Retinal pigment epithelial cell (primary cell): Measurements from ENCODE around the gene HDAC1.

Experiments
- DNase-seq: peaks from one replicate; pipeline ENCODE4 v3.0.0-alpha.2; 2010; ENCODE audit warnings: low read depth
- H3K4me3 ChIP-seq: 2 replicates; pipeline ENCODE4 v1.5.1; 2011; ENCODE audit warnings: mild to moderate bottlenecking, low read length, control low read depth, moderate library complexity
- CTCF ChIP-seq: conservative IDR thresholded peaks from 2 replicates; pipeline ENCODE4 v1.5.1; 2011; ENCODE audit warnings: low read depth, low read length, control low read depth, inconsistent platforms

The HDAC1 gene

GRCh38 chr1:32336591-32336932 lies 44.7 kb downstream of the HDAC1 start:
- no peak for TF ChIP-seq CTCF
- peak overlapping the region; percentile 32 for H3K4me3 ChIP-seq
- no peak for DNase-seq

- no peak for TF ChIP-seq CTCF
- no peak overlapping the region for H3K4me3 ChIP-seq
- no peak for DNase-seq
Measured at GRCh38 chr1:32336963-32337675, 45.2 kb downstream of the HDAC1 start.

GRCh38 chr1:32337855-32338636 lies 46.2 kb downstream of the HDAC1 start:
- TF ChIP-seq CTCF, result no peak
- DNase-seq, result no peak
- H3K4me3 ChIP-seq, result no peak overlapping the region

GRCh38 chr1:32338637-32339145 lies 46.8 kb downstream of the HDAC1 start:
- no peak overlapping the region for H3K4me3 ChIP-seq
- no peak for DNase-seq
- TF ChIP-seq CTCF, result no peak

GRCh38 chr1:32339363-32339978 lies 47.6 kb downstream of the HDAC1 start:
- H3K4me3 ChIP-seq, result no peak overlapping the region
- TF ChIP-seq CTCF, result no peak
- DNase-seq, result no peak

- TF ChIP-seq CTCF, result no peak
- no peak overlapping the region for H3K4me3 ChIP-seq
- DNase-seq, result no peak
Measured at GRCh38 chr1:32341186-32341757, 49.4 kb downstream of the HDAC1 start.
